Panc1 (cell line): ENCODE results near the gene ZFAND3. TPM values are rescaled to one million over a fixed set of nuclear protein-coding genes. Genes with fewer than 3 reads are reported as not detected.

Source experiments
- ATAC-seq: fragments of 200-7000 bp; cut with Tn5 transposase; 2 replicates; pipeline ENCODE4 v1.9.1; 2020; ENCODE audit warnings: mild to moderate bottlenecking, moderate library complexity
- BruUV-seq: library from RNA; stranded (reverse); fragments of 400-500 nt; replicated peaks from 2 replicates; lab custom pipeline; 2021; lab: Mats Ljungman, UMichigan
- CTCF ChIA-PET: fragments of 300-600 bp; sonication (Branson Sonifier 250); formaldehyde crosslinking; loops from one replicate; lab custom pipeline; 2022; ENCODE audit warnings: antibody characterized with exemption; lab: Charles Lee
- POLR2A ChIA-PET: fragments of 300-600 bp; sonication (Branson Sonifier 250); formaldehyde crosslinking; loops from one replicate; lab custom pipeline; 2022; ENCODE audit warnings: antibody characterized with exemption; lab: Charles Lee
- DNase-seq: peaks from one replicate; pipeline ENCODE4 v3.0.0-alpha.2; 2010; ENCODE audit warnings: low read depth, low spot score
- H3K27ac ChIP-seq: 2 replicates; pipeline ENCODE4 v1.5.1; 2011; ENCODE audit warnings: mild to moderate bottlenecking, low read length, inconsistent platforms
- H3K27me3 ChIP-seq: fragments of 200-500 bp; sonication (Bioruptor generic); 2 replicates; pipeline ENCODE4 v1.6.0; 2014; ENCODE audit warnings: low read length, inconsistent platforms; ENCODE audit not compliant: control insufficient read depth, insufficient read depth
- H3K36me3 ChIP-seq: fragments of 200-500 bp; sonication (Bioruptor generic); 2 replicates; pipeline ENCODE4 v1.5.1; 2014; ENCODE audit warnings: inconsistent platforms, mild to moderate bottlenecking, low read length, moderate library complexity; ENCODE audit not compliant: control insufficient read depth, insufficient read depth
- H3K4me1 ChIP-seq: 2 replicates; pipeline ENCODE4 v1.5.1; 2011; ENCODE audit warnings: inconsistent platforms, mild to moderate bottlenecking, low read length, moderate library complexity; ENCODE audit not compliant: control insufficient read depth, insufficient read depth
- H3K4me3 ChIP-seq, 2 experiments: 2 replicates each; pipeline ENCODE4 v1.5.1; 2011 to 2012; ENCODE audit warnings: low read depth in 2 of 2, low read length in 2 of 2, mild to moderate bottlenecking in 2 of 2, inconsistent platforms in 1 of 2, moderate library complexity in 1 of 2
- H3K9me3 ChIP-seq: fragments of 200-500 bp; sonication (Bioruptor generic); 2 replicates; pipeline ENCODE4 v1.5.1; 2014; ENCODE audit warnings: low read depth, mild to moderate bottlenecking, inconsistent platforms, low read length, moderate library complexity; ENCODE audit not compliant: control insufficient read depth, insufficient read depth
- CTCF ChIP-seq: fragments of 450-650 bp; IDR thresholded peaks from 2 replicates; pipeline ENCODE4 v1.5.1; 2017; ENCODE audit warnings: mild to moderate bottlenecking
- POLR2AphosphoS5 ChIP-seq: IDR thresholded peaks from 2 replicates; pipeline ENCODE4 v1.6.1; 2012; ENCODE audit warnings: mild to moderate bottlenecking, low read depth, low read length, moderate library complexity
- REST ChIP-seq, 2 experiments: IDR thresholded peaks; 2 replicates each; pipeline ENCODE4 v1.6.1; 2011 to 2012; ENCODE audit warnings: low read depth in 2 of 2, control low read depth in 1 of 2, low read length in 1 of 2, mild to moderate bottlenecking in 1 of 2, moderate library complexity in 1 of 2; ENCODE audit not compliant: insufficient read depth in 1 of 2
- SIN3A ChIP-seq: IDR thresholded peaks from 2 replicates; pipeline ENCODE4 v1.6.1; 2012; ENCODE audit warnings: low read depth, mild to moderate bottlenecking, low read length, moderate library complexity, borderline replicate concordance; ENCODE audit not compliant: insufficient read depth
- TCF7L2 ChIP-seq: IDR thresholded peaks from 2 replicates; pipeline ENCODE4 v1.6.1; 2011; ENCODE audit warnings: mild to moderate bottlenecking, low read depth, low read length, inconsistent platforms
- in situ Hi-C: cut with HindIII; loops from 2 replicates; pipeline ENCODE4 v1.10.0; 2016; ENCODE audit warnings: low sequenced_read_pairs, low pct_unique_long_range_greater_than_20kb
- intact Hi-C: fragments of 100-400 bp; cut with micrococcal nuclease; formaldehyde crosslinking; loops from one replicate; pipeline ENCODE4 v1.10.0; 2022; ENCODE audit not compliant: unreplicated experiment
- total RNA-seq: library from RNA; stranded (reverse); gene quantifications from one replicate; pipeline ENCODE4 v1.2.1, GENCODE V29; 2021; ENCODE audit not compliant: unreplicated experiment

Gene ZFAND3
- total RNA-seq, 1 experiment from 2014 or later: 95.9 TPM

- Histone ChIP-seq H3K36me3 (no peaks in the 10 kb centered on the region), H3K9me3 (no peaks in the 10 kb centered on the region), H3K27ac (no peak overlapping the region), H3K4me1 (no peaks in the 10 kb centered on the region), H3K4me3 (no peak overlapping the region), H3K27me3 (no peaks in the 10 kb centered on the region)
- ChIA-PET CTCF (interaction anchor here (0.5 kb wide), 1 partner anchor 34 kb away, joined by 3 read pairs; the partner anchor contains the start of gene ZFAND3), POLR2A (no interaction called here)
- no TSS peak for BruUV-seq
- DNase-seq (no peak), ATAC-seq (no peak)
- intact Hi-C loops (no loop called here), in situ Hi-C loops (no loop called here)
- TF ChIP-seq SIN3A (no peak), POLR2AphosphoS5 (no peak)
Observed at GRCh38 chr6:37785002-37785662, 34.4 kb upstream of the ZFAND3 start.

GRCh38 chr6:37785663-37786270, 33.8 kb upstream of the ZFAND3 start:
- Histone ChIP-seq H3K36me3 (no peaks in the 10 kb centered on the region), H3K9me3 (no peaks in the 10 kb centered on the region), H3K4me1 (peaks cover 1% of the 10 kb centered on the region; the same call in 1 of the 2 replicates), H3K4me3 (no peak overlapping the region), H3K27me3 (no peaks in the 10 kb centered on the region), H3K27ac (no peak overlapping the region)
- no peak for DNase-seq
- no TSS peak for BruUV-seq
- TF ChIP-seq REST (IDR thresholded peaks at IDR 0.05; ENCODE audit: insufficient read depth in 1 of 2, low read depth in 2 of 2, low read length in 1 of 2): no peak
- no peak for TF ChIP-seq SIN3A
- TF ChIP-seq POLR2AphosphoS5: no peak
- no peak for TF ChIP-seq CTCF
- no peak for TF ChIP-seq TCF7L2
- in situ Hi-C loops: no loop called here
- intact Hi-C loops: no loop called here
- ATAC-seq: no peak
- ChIA-PET CTCF (interaction anchor here (0.5 kb wide), 1 partner anchor 34 kb away, joined by 3 read pairs; the partner anchor contains the start of gene ZFAND3), POLR2A (no interaction called here)
